GM12875 (cell line): ENCODE data around the gene LIF.

Source experiments
- H3K4me3 ChIP-seq: one replicate; pipeline ENCODE4 v1.5.1; 2011; ENCODE audit warnings: low read depth, low read length, control low read depth
- TF ChIP-seq, protein P1 (sequence below): IDR thresholded peaks from 2 replicates; pipeline ENCODE4 v1.5.1; 2011; ENCODE audit warnings: low read depth, mild to moderate bottlenecking, control low read depth, inconsistent platforms, low read length, moderate library complexity, borderline replicate concordance; ENCODE audit not compliant: insufficient read depth

Gene LIF

DNA sequence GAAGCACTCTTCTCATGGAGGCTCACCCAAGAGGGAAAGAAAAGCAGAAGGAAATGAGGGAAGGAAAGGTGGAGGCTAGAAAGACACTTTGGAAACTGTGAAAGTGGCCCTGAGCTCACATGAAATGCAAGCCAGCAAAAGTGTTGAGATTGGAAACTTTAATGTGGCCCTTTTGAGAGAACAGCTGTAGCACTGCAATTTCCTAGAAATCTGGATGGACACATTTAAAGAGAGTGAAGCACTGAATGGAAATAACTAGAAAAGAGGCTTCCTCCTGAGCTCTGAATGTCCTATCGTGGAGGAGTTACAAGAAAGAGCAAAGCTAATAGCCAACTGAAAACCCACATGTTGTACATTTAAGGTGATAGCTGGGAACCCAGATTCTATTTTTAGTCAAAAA, 56.0 kb downstream of the LIF start:
- no peak overlapping the region for H3K4me3 ChIP-seq
- TF ChIP-seq, protein P1, sequence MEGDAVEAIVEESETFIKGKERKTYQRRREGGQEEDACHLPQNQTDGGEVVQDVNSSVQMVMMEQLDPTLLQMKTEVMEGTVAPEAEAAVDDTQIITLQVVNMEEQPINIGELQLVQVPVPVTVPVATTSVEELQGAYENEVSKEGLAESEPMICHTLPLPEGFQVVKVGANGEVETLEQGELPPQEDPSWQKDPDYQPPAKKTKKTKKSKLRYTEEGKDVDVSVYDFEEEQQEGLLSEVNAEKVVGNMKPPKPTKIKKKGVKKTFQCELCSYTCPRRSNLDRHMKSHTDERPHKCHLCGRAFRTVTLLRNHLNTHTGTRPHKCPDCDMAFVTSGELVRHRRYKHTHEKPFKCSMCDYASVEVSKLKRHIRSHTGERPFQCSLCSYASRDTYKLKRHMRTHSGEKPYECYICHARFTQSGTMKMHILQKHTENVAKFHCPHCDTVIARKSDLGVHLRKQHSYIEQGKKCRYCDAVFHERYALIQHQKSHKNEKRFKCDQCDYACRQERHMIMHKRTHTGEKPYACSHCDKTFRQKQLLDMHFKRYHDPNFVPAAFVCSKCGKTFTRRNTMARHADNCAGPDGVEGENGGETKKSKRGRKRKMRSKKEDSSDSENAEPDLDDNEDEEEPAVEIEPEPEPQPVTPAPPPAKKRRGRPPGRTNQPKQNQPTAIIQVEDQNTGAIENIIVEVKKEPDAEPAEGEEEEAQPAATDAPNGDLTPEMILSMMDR: no peak
